ENCODE data around the gene GABRP. TPM values are rescaled to one million over a fixed set of nuclear protein-coding genes. Genes with fewer than 3 reads are reported as not detected.

The GABRP gene
- total and polyA plus RNA-seq, 4 donors = 0.08 to 0.17 TPM; not detected in 2

DNA sequence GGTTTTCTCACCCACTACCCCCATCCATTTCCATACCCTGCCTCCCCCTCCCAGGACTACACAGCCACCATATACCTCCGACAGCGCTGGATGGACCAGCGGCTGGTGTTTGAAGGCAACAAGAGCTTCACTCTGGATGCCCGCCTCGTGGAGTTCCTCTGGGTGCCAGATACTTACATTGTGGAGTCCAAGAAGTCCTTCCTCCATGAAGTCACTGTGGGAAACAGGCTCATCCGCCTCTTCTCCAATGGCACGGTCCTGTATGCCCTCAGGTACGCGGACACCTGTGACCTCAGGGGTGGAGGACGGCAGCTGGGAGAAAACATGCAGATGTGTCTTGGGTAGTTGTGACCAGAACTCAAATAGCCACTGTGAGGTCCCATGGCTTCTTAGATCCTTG lies 11.6 kb downstream of the GABRP start:
- Histone ChIP-seq H3K27ac (ENCODE audit: low read depth in 1 of 2, low read length in 2 of 2) (no peak overlapping the region), H3K9ac (ENCODE audit: low read depth in 1 of 2, low read length in 2 of 2) (no peak overlapping the region), H3K4me1 (ENCODE audit: control insufficient read depth in 4 of 4, insufficient read depth in 4 of 4, low read length in 3 of 4) (no peaks in the 10 kb centered on the region), H3K9me3 (ENCODE audit: control insufficient read depth in 4 of 4, low read length in 3 of 4) (no peaks in the 10 kb centered on the region), H3K4me3 (ENCODE audit: low read depth in 1 of 3, low read length in 3 of 3) (no peak overlapping the region), H3K27me3 (ENCODE audit: control insufficient read depth in 4 of 4, insufficient read depth in 4 of 4, low read length in 3 of 4) (no peaks in the 10 kb centered on the region), H3K36me3 (ENCODE audit: control insufficient read depth in 4 of 4, insufficient read depth in 3 of 4, low read depth in 1 of 4, low read length in 3 of 4) (no peaks in the 10 kb centered on the region)
- DNase-seq (ENCODE audit: low spot score) = no peak
- WGBS = 92% methylated on average over 10 of the region's 10 CpGs
- TF ChIP-seq TAF1 (conservative IDR thresholded peaks at IDR 0.05) (no peak), JUND (IDR thresholded peaks at IDR 0.05) (no peak), YY1 (IDR thresholded peaks at IDR 0.05) (no peak), HNF4G (IDR thresholded peaks at IDR 0.05) (no peak)
- TF ChIP-seq, protein P1, sequence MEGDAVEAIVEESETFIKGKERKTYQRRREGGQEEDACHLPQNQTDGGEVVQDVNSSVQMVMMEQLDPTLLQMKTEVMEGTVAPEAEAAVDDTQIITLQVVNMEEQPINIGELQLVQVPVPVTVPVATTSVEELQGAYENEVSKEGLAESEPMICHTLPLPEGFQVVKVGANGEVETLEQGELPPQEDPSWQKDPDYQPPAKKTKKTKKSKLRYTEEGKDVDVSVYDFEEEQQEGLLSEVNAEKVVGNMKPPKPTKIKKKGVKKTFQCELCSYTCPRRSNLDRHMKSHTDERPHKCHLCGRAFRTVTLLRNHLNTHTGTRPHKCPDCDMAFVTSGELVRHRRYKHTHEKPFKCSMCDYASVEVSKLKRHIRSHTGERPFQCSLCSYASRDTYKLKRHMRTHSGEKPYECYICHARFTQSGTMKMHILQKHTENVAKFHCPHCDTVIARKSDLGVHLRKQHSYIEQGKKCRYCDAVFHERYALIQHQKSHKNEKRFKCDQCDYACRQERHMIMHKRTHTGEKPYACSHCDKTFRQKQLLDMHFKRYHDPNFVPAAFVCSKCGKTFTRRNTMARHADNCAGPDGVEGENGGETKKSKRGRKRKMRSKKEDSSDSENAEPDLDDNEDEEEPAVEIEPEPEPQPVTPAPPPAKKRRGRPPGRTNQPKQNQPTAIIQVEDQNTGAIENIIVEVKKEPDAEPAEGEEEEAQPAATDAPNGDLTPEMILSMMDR (IDR thresholded peaks at IDR 0.05; ENCODE audit: low read depth, low read length, missing input control) = no peak

DNA sequence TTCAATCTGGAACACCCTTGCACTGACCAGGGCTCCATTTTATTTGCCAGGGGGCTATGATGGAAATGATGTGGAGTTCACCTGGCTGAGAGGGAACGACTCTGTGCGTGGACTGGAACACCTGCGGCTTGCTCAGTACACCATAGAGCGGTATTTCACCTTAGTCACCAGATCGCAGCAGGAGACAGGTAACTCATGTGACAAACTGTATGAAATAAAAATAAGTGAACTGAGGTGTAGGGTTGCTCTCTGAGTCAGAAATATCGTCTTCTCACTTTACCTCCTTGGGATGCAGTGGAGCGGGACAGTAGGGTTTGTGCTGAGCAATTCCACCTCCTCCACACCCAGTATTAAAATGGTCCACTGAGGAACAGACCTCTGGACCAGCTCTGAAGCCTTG lies 22.1 kb downstream of the GABRP start:
- no peak for DNase-seq (ENCODE audit: low spot score)
- no peaks in the 10 kb centered on the region for H3K36me3 ChIP-seq (ENCODE audit: control insufficient read depth in 4 of 4, insufficient read depth in 3 of 4, low read depth in 1 of 4, low read length in 3 of 4)
- 90% methylated on average over 7 of the region's 7 CpGs for WGBS
- H3K9ac ChIP-seq (ENCODE audit: low read depth in 1 of 2, low read length in 2 of 2) = no peak overlapping the region
- H3K4me3 ChIP-seq (ENCODE audit: low read depth in 1 of 3, low read length in 3 of 3) = no peak overlapping the region
- no peaks in the 10 kb centered on the region for H3K4me1 ChIP-seq (ENCODE audit: control insufficient read depth in 4 of 4, insufficient read depth in 4 of 4, low read length in 3 of 4)
- no peaks in the 10 kb centered on the region for H3K9me3 ChIP-seq (ENCODE audit: control insufficient read depth in 4 of 4, low read length in 3 of 4)
- H3K27me3 ChIP-seq (ENCODE audit: control insufficient read depth in 4 of 4, insufficient read depth in 4 of 4, low read length in 3 of 4) = peaks cover 0 to 14% (median 0%) of the 10 kb centered on the region in 4 donors
- H3K27ac ChIP-seq (ENCODE audit: low read depth in 1 of 2, low read length in 2 of 2) = no peak overlapping the region
- TF ChIP-seq RXRA (IDR thresholded peaks at IDR 0.05) (no peak), HNF4A (conservative IDR thresholded peaks at IDR 0.05) (no peak), NR2F2 (IDR thresholded peaks at IDR 0.05) (no peak), TAF1 (conservative IDR thresholded peaks at IDR 0.05) (no peak), FOXA2 (IDR thresholded peaks at IDR 0.05) (no peak), SP1 (IDR thresholded peaks at IDR 0.05) (no peak), HNF4G (IDR thresholded peaks at IDR 0.05) (no peak), FOXA1 (IDR thresholded peaks at IDR 0.05) (no peak), GABPA (IDR thresholded peaks at IDR 0.05 in 1 of 2, conservative IDR thresholded peaks at IDR 0.05 in 1 of 2) (no peak), JUND (IDR thresholded peaks at IDR 0.05) (no peak), RAD21 (IDR thresholded peaks at IDR 0.05) (no peak), EGR1 (IDR thresholded peaks at IDR 0.05; ENCODE audit: low read depth in 2 of 2) (no peak), YY1 (IDR thresholded peaks at IDR 0.05) (no peak)
- TF ChIP-seq, protein P1 (IDR thresholded peaks at IDR 0.05; ENCODE audit: low read depth, low read length, missing input control) = no peak
- TF ChIP-seq, protein P2, sequence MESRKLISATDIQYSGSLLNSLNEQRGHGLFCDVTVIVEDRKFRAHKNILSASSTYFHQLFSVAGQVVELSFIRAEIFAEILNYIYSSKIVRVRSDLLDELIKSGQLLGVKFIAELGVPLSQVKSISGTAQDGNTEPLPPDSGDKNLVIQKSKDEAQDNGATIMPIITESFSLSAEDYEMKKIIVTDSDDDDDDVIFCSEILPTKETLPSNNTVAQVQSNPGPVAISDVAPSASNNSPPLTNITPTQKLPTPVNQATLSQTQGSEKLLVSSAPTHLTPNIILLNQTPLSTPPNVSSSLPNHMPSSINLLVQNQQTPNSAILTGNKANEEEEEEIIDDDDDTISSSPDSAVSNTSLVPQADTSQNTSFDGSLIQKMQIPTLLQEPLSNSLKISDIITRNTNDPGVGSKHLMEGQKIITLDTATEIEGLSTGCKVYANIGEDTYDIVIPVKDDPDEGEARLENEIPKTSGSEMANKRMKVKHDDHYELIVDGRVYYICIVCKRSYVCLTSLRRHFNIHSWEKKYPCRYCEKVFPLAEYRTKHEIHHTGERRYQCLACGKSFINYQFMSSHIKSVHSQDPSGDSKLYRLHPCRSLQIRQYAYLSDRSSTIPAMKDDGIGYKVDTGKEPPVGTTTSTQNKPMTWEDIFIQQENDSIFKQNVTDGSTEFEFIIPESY (IDR thresholded peaks at IDR 0.05) = no peak
- TF ChIP-seq, protein P3, sequence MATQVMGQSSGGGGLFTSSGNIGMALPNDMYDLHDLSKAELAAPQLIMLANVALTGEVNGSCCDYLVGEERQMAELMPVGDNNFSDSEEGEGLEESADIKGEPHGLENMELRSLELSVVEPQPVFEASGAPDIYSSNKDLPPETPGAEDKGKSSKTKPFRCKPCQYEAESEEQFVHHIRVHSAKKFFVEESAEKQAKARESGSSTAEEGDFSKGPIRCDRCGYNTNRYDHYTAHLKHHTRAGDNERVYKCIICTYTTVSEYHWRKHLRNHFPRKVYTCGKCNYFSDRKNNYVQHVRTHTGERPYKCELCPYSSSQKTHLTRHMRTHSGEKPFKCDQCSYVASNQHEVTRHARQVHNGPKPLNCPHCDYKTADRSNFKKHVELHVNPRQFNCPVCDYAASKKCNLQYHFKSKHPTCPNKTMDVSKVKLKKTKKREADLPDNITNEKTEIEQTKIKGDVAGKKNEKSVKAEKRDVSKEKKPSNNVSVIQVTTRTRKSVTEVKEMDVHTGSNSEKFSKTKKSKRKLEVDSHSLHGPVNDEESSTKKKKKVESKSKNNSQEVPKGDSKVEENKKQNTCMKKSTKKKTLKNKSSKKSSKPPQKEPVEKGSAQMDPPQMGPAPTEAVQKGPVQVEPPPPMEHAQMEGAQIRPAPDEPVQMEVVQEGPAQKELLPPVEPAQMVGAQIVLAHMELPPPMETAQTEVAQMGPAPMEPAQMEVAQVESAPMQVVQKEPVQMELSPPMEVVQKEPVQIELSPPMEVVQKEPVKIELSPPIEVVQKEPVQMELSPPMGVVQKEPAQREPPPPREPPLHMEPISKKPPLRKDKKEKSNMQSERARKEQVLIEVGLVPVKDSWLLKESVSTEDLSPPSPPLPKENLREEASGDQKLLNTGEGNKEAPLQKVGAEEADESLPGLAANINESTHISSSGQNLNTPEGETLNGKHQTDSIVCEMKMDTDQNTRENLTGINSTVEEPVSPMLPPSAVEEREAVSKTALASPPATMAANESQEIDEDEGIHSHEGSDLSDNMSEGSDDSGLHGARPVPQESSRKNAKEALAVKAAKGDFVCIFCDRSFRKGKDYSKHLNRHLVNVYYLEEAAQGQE (IDR thresholded peaks at IDR 0.05) = no peak
- TF ChIP-seq, protein P4, sequence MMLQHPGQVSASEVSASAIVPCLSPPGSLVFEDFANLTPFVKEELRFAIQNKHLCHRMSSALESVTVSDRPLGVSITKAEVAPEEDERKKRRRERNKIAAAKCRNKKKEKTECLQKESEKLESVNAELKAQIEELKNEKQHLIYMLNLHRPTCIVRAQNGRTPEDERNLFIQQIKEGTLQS (IDR thresholded peaks at IDR 0.05) = no peak
- TF ChIP-seq, protein P5, sequence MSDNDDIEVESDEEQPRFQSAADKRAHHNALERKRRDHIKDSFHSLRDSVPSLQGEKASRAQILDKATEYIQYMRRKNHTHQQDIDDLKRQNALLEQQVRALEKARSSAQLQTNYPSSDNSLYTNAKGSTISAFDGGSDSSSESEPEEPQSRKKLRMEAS (IDR thresholded peaks at IDR 0.05) = no peak
